GM23248 (cell line): Measurements from ENCODE around the gene RABGAP1L.

Experiments used
- EZH2 ChIP-seq: fragments of 200-600 bp; sonication (generic); IDR thresholded peaks from 2 replicates; pipeline ENCODE4 v1.6.1; 2018; ENCODE audit warnings: antibody characterized with exemption, mild to moderate bottlenecking; ENCODE audit not compliant: insufficient read depth, poor library complexity, severe bottlenecking
- EZH2phosphoT487 ChIP-seq: fragments of 200-600 bp; sonication (generic); IDR thresholded peaks from 2 replicates; pipeline ENCODE4 v1.6.1; 2018; ENCODE audit warnings: antibody characterized with exemption, moderate library complexity, mild to moderate bottlenecking, low read depth; ENCODE audit not compliant: insufficient read depth

- TF ChIP-seq EZH2 (no peak), EZH2phosphoT487 (no peak)
These were observed 497.2 kb downstream of the RABGAP1L start for GRCh38 chr1:174656409-174657059.
